HG03064 (cell line): Measurements from ENCODE around the gene CTAGE4.
"Not testable (repeated sequence)": the region's sequence is repeated elsewhere in the genome, so short reads cannot be mapped to it uniquely, and the experiment has no call there.

Source experiments
- ATAC-seq: cut with Tn5 transposase; IDR thresholded peaks from one replicate; pipeline ENCODE4 v1.9.1; 2021; ENCODE audit warnings: low read depth; ENCODE audit not compliant: unreplicated experiment

CTAGE4 gene

GRCh38 chr7:144183166-144183565, at the start of gene CTAGE4:
Gene CTAGE4, plus strand, starts transcription at chr7:144183466. Its CDS starts 38 bp downstream, at chr7:144183504.
- not testable (repeated sequence) for ATAC-seq

GRCh38 chr7:144134116-144134515, 49.1 kb upstream of the CTAGE4 start:
- no peak for ATAC-seq

GRCh38 chr7:144137501-144137900, 45.8 kb upstream of the CTAGE4 start:
- no peak for ATAC-seq

- ATAC-seq: no peak
These were observed 41.1 kb upstream of the CTAGE4 start for GRCh38 chr7:144142187-144142586.

- ATAC-seq: no peak
These were observed 38.8 kb upstream of the CTAGE4 start for GRCh38 chr7:144144426-144144825.

GRCh38 chr7:144148224-144148827, 34.9 kb upstream of the CTAGE4 start:
- no peak for ATAC-seq

GRCh38 chr7:144158861-144159260, 24.4 kb upstream of the CTAGE4 start:
- ATAC-seq: no peak

- ATAC-seq: no peak
These were observed 18.5 kb upstream of the CTAGE4 start for GRCh38 chr7:144164784-144165183.

- not testable (repeated sequence) for ATAC-seq
These were observed 11.5 kb upstream of the CTAGE4 start for GRCh38 chr7:144171594-144172350.

- no peak for ATAC-seq
These were observed 8.7 kb upstream of the CTAGE4 start for GRCh38 chr7:144174613-144175012.

GRCh38 chr7:144178380-144179164, 4.7 kb upstream of the CTAGE4 start:
- ATAC-seq: peak; percentile 98

- ATAC-seq: not testable (repeated sequence)
These were observed 4.1 kb upstream of the CTAGE4 start for GRCh38 chr7:144179165-144179479.

GRCh38 chr7:144187848-144188247, 4.6 kb downstream of the CTAGE4 start:
- ATAC-seq: not testable (repeated sequence)

GRCh38 chr7:144188578-144189171, 5.4 kb downstream of the CTAGE4 start:
- not testable (repeated sequence) for ATAC-seq

- ATAC-seq: not testable (repeated sequence)
These were observed 10.5 kb downstream of the CTAGE4 start for GRCh38 chr7:144193782-144194181.

- ATAC-seq: not testable (repeated sequence)
These were observed 11.2 kb downstream of the CTAGE4 start for GRCh38 chr7:144194453-144194852.

GRCh38 chr7:144195212-144195872, 12.1 kb downstream of the CTAGE4 start, which contains the start of gene ARHGEF35:
Gene ARHGEF35, minus strand, starts transcription at chr7:144195833. Its CDS starts 7,450 bp downstream, at chr7:144188383.
- ATAC-seq: peak; percentile 59

- ATAC-seq: not testable (repeated sequence)
These were observed 15.7 kb downstream of the CTAGE4 start for GRCh38 chr7:144198934-144199333.

- peak; percentile 35 for ATAC-seq
These were observed 18.7 kb downstream of the CTAGE4 start for GRCh38 chr7:144201978-144202377.

GRCh38 chr7:144203086-144203485, 19.8 kb downstream of the CTAGE4 start:
- ATAC-seq: not testable (repeated sequence)
